Esophagus muscularis mucosa (tissue), 4 donors: ENCODE results near the gene TMC1.

ENCODE experiments used
- CTCF ChIP-seq, 3 experiments: fragments of 200-600 bp in 2 of 3; fragments of 450-650 bp in 1 of 3; sonication (generic) in 2 of 3; IDR thresholded peaks; one replicate each; pipeline ENCODE4 v1.5.1; 2017 to 2019; ENCODE audit warnings: antibody characterized with exemption in 3 of 3, mild to moderate bottlenecking in 2 of 3, moderate library complexity in 1 of 3
- EP300 ChIP-seq: sonication (generic); formaldehyde crosslinking; IDR thresholded peaks from one replicate; pipeline ENCODE4 v1.6.1; 2017; ENCODE audit warnings: antibody characterized with exemption
- POLR2A ChIP-seq: fragments of 450-650 bp; IDR thresholded peaks from one replicate; pipeline ENCODE4 v1.6.1; 2017; ENCODE audit warnings: antibody characterized with exemption, moderate library complexity, mild to moderate bottlenecking, low read depth
- POLR2AphosphoS5 ChIP-seq, 2 donors: sonication (generic); formaldehyde crosslinking; IDR thresholded peaks; one replicate each; pipeline ENCODE4 v1.6.1; 2017; ENCODE audit warnings: antibody characterized with exemption in 2 of 2

DNA sequence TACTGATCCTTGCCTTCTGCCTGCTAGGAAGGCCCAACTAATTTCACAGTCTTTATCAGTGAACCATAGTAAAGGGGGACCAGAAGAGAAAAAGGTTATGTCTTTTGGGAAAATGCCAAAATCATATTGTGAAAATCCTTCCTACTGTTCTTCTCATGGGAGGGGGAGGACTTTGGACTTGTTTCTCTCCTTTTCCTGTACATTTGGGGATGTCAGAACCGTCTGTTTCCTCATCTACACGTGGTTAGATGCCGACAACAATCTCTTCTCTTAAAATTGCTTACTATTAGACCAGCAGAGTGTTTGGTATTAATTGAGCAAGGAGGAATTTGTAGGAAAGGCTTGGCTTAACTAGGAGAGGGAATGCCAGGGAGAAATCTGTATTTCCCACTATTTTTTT, 77.2 kb downstream of the TMC1 start:
- no peak for TF ChIP-seq CTCF (IDR thresholded peaks at IDR 0.05)
- TF ChIP-seq POLR2AphosphoS5 (IDR thresholded peaks at IDR 0.05), result no peak
- no peak for TF ChIP-seq POLR2A
- TF ChIP-seq EP300, result no peak
